Measurements from ENCODE around the gene CSH2. TPM values are rescaled to one million over a fixed set of nuclear protein-coding genes. Genes with fewer than 3 reads are reported as not detected.

CSH2 gene
- total and polyA plus RNA-seq, 2 of the 8 experiments (the other 6 are each of a cell fraction or from before 2014, with no cell fraction given) = 0.43 TPM; not detected in 1

- peak overlapping the region; percentile 0 for H4K5ac ChIP-seq (ENCODE audit: insufficient read length, low read depth, low read length)
- no peak overlapping the region for H2BK5ac ChIP-seq (ENCODE audit: low read depth, low read length)
- H3K23me2 ChIP-seq (ENCODE audit: low read depth, low read length) = no peaks in the 10 kb centered on the region; the same call in 1 of the 2 replicates
- DNase-seq (ENCODE audit: low read depth in 1 of 2, low spot score in 2 of 2) (peak in 1 of 2 experiments; percentile 71), FAIRE-seq (no peak)
- peak overlapping the region; percentile 89 for H2AFZ ChIP-seq (ENCODE audit: low read length)
- H3K36me3 ChIP-seq (ENCODE audit: control insufficient read depth in 2 of 4, insufficient read depth in 4 of 4, low read length in 3 of 4) = no peaks in the 10 kb centered on the region
- no peak overlapping the region for H3K23ac ChIP-seq (ENCODE audit: insufficient read length)
- H2AK5ac ChIP-seq (ENCODE audit: low read depth, low read length) = no peak overlapping the region
- H3K56ac ChIP-seq (replicated peaks; ENCODE audit: insufficient read length, low read depth, low read length) = no peak overlapping the region
- H3K27me3 ChIP-seq (replicated peaks in 1 of 4; ENCODE audit: control insufficient read depth in 3 of 4, extremely low read depth in 1 of 4, insufficient read depth in 3 of 4, low read length in 3 of 4) = no peaks in the 10 kb centered on the region
- H2BK15ac ChIP-seq (ENCODE audit: low read length) = no peak overlapping the region
- H3K79me1 ChIP-seq (ENCODE audit: low read depth, low read length) = no peaks in the 10 kb centered on the region
- H4K8ac ChIP-seq (ENCODE audit: extremely low read depth, insufficient read depth, low read length) = no peak overlapping the region
- H3K4me2 ChIP-seq (ENCODE audit: insufficient read depth in 1 of 2, low read depth in 2 of 2, low read length in 2 of 2) = peak overlapping the region; percentile 42 to 58
- H2BK120ac ChIP-seq (replicated peaks; ENCODE audit: low read depth, low read length) = peak overlapping the region; percentile 43
- no peak overlapping the region for H3K9ac ChIP-seq (replicated peaks in 1 of 4; ENCODE audit: extremely low read depth in 1 of 4, low read depth in 3 of 4, low read length in 3 of 4)
- H3K14ac ChIP-seq (ENCODE audit: insufficient read length) = no peak overlapping the region
- no peaks in the 10 kb centered on the region for H4K20me1 ChIP-seq (replicated peaks in 1 of 2; ENCODE audit: control insufficient read depth in 1 of 2, insufficient read depth in 2 of 2, low read length in 2 of 2)
- H3K18ac ChIP-seq (ENCODE audit: extremely low read depth, low read length) = no peak overlapping the region
- no peaks in the 10 kb centered on the region for H3K9me3 ChIP-seq (ENCODE audit: insufficient read depth in 2 of 2, low read depth in 1 of 2, low read length in 1 of 2)
- WGBS, 2 experiments (ENCODE audit: extremely low coverage in 1 of 2, insufficient coverage in 1 of 2, insufficient read length in 1 of 2, insufficient replicate concordance in 2 of 2, low coverage in 1 of 2, low lambda C conversion rate in 2 of 2, missing lambda C conversion rate in 1 of 2) = 37% methylated on average over 10 of the region's 10 CpGs; no CpG with 5 or more reads in 1 of the 2 experiments
- H4K91ac ChIP-seq (replicated peaks; ENCODE audit: insufficient read length, low read length) = no peak overlapping the region
- H3K27ac ChIP-seq (ENCODE audit: low read depth, low read length) = no peak overlapping the region
- peaks cover 0 to 5% (median under 1%) of the 10 kb centered on the region in 4 experiments; a peak in 3 of 7 replicates for H3K4me1 ChIP-seq (replicated peaks in 1 of 4; ENCODE audit: control insufficient read depth in 3 of 4, insufficient read depth in 4 of 4, low read length in 3 of 4)
- CTCF ChIA-PET (ENCODE audit: partially characterized antibody) = interaction anchor here (0.6 to 11.2 kb wide), 44 partner anchors 7 to 1511 kb away, joined by 3 to 270 read pairs (median 11); partner anchors contain the start of genes CD79B, CSHL1, GH2 and ICAM2
- H3K79me2 ChIP-seq (ENCODE audit: control insufficient read depth in 1 of 2, insufficient read depth in 2 of 2, low read length in 2 of 2) = no peaks in the 10 kb centered on the region
- POLR2A ChIA-PET (ENCODE audit: partially characterized antibody) = interaction anchor here (0.8 to 2.5 kb wide), 11 partner anchors 8 to 587 kb away, joined by 3 to 13 read pairs (median 3); no protein-coding TSS in a partner anchor
- H2BK20ac ChIP-seq (ENCODE audit: low read length) = no peak overlapping the region
- H3K4me3 ChIP-seq (ENCODE audit: extremely low read depth in 1 of 4, insufficient read depth in 2 of 4, low read depth in 3 of 4, low read length in 4 of 4) = peak overlapping the region in 1 of 4 experiments; percentile 39; a peak in 3 of 8 replicates
- H3K4ac ChIP-seq (replicated peaks; ENCODE audit: insufficient read length, low read depth, low read length) = no peak overlapping the region
- no peak overlapping the region for H2BK12ac ChIP-seq (ENCODE audit: low read depth, low read length)
- TF ChIP-seq BRCA1 (IDR thresholded peaks at IDR 0.05; ENCODE audit: low read depth, low read length) = no peak
- TF ChIP-seq USF2 (IDR thresholded peaks at IDR 0.05; ENCODE audit: low read length) = no peak
- peak; percentile 88 for TF ChIP-seq SP1 (IDR thresholded peaks at IDR 0.05; ENCODE audit: low read depth, low read length)
- peak; percentile 75 for TF ChIP-seq EGR1 (IDR thresholded peaks at IDR 0.05; ENCODE audit: borderline replicate concordance, low read depth, low read length)
- peak in 2 of 3 experiments; percentile 44 to 46; a peak in 3 of 4 replicates for TF ChIP-seq CTCF (IDR thresholded peaks at IDR 0.05; ENCODE audit: control extremely low read depth in 1 of 3, insufficient read depth in 1 of 3, low read depth in 1 of 3, low read length in 3 of 3)
- TF ChIP-seq SIN3A (conservative IDR thresholded peaks at IDR 0.05 in 1 of 2, IDR thresholded peaks at IDR 0.05 in 1 of 2; ENCODE audit: low read depth in 1 of 2, low read length in 2 of 2) = peak; percentile 33 to 54; a peak in 1 of 4 replicates
- TF ChIP-seq BACH1 (IDR thresholded peaks at IDR 0.05; ENCODE audit: low read length) = no peak
These were observed 44.8 kb upstream of the CSH2 start for GRCh38 chr17:63918305-63918704.

Measured in H1 (cell line).